Measurements from ENCODE around the gene MBLAC1. TPM values are rescaled to one million over a fixed set of nuclear protein-coding genes. Genes with fewer than 3 reads are reported as not detected.

MBLAC1 gene
- total and polyA plus RNA-seq, 4 experiments from 2014 or later: 0.77 to 6.8 (median 3.8) TPM

DNA sequence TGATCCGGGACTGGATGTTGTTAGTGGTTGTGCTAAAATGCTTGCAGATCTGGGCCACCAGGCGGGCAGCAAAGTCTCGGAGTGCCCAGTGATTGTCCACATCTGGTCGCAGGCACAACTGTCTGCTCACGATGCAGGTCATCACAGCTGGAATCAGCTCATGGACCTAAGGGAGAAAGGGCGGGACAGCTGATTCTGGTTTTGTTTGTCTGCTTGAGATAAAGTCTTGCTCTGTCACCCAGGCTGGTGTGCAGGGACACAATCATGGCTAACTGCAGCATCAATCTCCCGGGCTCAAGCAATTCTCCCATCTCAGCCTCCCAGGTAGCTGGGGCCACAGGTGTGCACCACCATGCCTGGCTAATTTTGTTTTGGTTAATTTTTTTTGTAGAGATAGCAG is 15.6 kb upstream of the MBLAC1 start:
- Mint-ChIP-seq H3K36me3 (peaks cover 33 to 56% of the 10 kb centered on the region in 2 donors), H3K4me3 (no peak overlapping the region), H3K27ac (no peak overlapping the region), H3K9me3 (no peaks in the 10 kb centered on the region), H3K4me1 (peaks cover 0 to 4% (median 0%) of the 10 kb centered on the region in 4 donors), H3K27me3 (no peaks in the 10 kb centered on the region)
- CTCF ChIA-PET (ENCODE audit: partially characterized antibody): interaction anchor here (1.9 kb wide), 1 partner anchor 22 kb away, joined by 5 read pairs; no protein-coding TSS in a partner anchor
- H3K27me3 ChIP-seq (ENCODE audit: insufficient read depth, low read length): no peaks in the 10 kb centered on the region
- no peaks in the 10 kb centered on the region for H3K4me1 ChIP-seq (ENCODE audit: insufficient read depth, low read length)
- POLR2A ChIA-PET (ENCODE audit: partially characterized antibody): interaction anchor here (5.6 kb wide), 1 partner anchor 11 kb away, joined by 20 read pairs; the partner anchor contains the start of genes AP4M1 and MCM7
- intact Hi-C loops (cut with micrococcal nuclease): no loop called here
- no peaks in the 10 kb centered on the region for H3K9me3 ChIP-seq (ENCODE audit: control insufficient read depth in 1 of 2, low read length in 2 of 2)
- H3K36me3 ChIP-seq (ENCODE audit: insufficient read depth, low read length): peaks cover 44% of the 10 kb centered on the region
- no peak overlapping the region for H3K4me3 ChIP-seq (ENCODE audit: low read length in 2 of 2)
- H3K27ac ChIP-seq (ENCODE audit: low read depth, low read length): no peak overlapping the region
- no peak for DNase-seq

DNA sequence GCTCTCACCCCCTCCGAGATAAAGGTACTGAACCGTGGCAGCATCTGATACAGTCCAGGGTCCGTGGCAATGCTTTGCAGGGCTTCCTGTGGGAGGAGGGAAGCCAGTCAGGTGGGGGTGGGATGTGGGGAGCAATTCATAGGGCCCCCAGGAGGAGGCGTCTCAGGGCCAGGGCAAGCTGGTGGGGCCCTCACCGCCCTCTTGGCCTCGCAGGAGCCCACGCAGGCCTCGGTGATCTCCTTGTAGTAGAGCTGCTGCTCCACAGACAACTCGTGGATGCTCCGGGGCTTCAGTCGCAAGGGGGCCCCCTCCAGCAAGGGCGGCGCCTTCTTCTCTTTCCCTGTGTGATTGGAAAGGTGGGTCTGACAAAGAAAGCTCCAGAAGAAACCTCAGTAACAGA is 14.9 kb upstream of the MBLAC1 start:
- Histone ChIP-seq H3K4me3 (ENCODE audit: low read length in 2 of 2) (no peak overlapping the region), H3K27me3 (ENCODE audit: insufficient read depth, low read length) (no peaks in the 10 kb centered on the region), H3K27ac (ENCODE audit: low read depth, low read length) (no peak overlapping the region), H3K4me1 (ENCODE audit: insufficient read depth, low read length) (no peaks in the 10 kb centered on the region), H3K9me3 (ENCODE audit: control insufficient read depth in 1 of 2, low read length in 2 of 2) (no peaks in the 10 kb centered on the region), H3K36me3 (ENCODE audit: insufficient read depth, low read length) (peaks cover 41% of the 10 kb centered on the region)
- intact Hi-C loops (cut with micrococcal nuclease): no loop called here
- CTCF ChIA-PET (ENCODE audit: partially characterized antibody): interaction anchor here (1.9 to 2.0 kb wide), 2 partner anchors 21 to 22 kb away, joined by 5 to 6 read pairs; no protein-coding TSS in a partner anchor
- H3K27ac Mint-ChIP-seq: no peak overlapping the region
- H3K36me3 Mint-ChIP-seq: peaks cover 31 to 55% of the 10 kb centered on the region in 2 donors
- H3K4me3 Mint-ChIP-seq: no peak overlapping the region
- no peaks in the 10 kb centered on the region for H3K27me3 Mint-ChIP-seq
- H3K9me3 Mint-ChIP-seq: no peaks in the 10 kb centered on the region
- POLR2A ChIA-PET (ENCODE audit: partially characterized antibody): interaction anchor here (1.3 to 5.6 kb wide), 2 partner anchors 9 to 11 kb away, joined by 3 to 20 read pairs; partner anchors contain the start of genes AP4M1 and MCM7
- DNase-seq: no peak
- H3K4me1 Mint-ChIP-seq: peaks cover 0 to 4% (median 1%) of the 10 kb centered on the region in 4 donors

DNA sequence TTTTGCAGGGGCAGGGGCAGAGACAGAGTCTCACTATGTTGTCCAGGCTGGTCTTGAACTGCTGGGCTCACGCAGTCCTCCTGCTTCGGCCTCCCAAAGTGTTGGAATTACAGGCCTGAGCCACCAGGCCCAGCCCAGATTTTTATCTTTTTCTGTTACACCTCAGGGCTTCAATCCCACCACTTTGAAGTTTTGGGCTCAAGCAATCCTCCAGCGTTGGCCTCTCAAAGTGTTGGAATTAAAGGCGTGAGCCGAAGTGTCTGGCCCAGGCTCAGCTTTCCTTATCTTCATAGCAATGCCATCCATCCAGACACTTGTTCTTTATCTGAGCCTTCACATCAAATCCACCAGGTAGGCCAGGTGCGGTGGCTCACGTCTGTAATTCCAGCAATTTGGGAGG is 11.7 kb upstream of the MBLAC1 start:
- Histone ChIP-seq H3K4me3 (ENCODE audit: low read length in 2 of 2) (no peak overlapping the region), H3K36me3 (ENCODE audit: insufficient read depth, low read length) (peaks cover 22% of the 10 kb centered on the region), H3K27me3 (ENCODE audit: insufficient read depth, low read length) (no peaks in the 10 kb centered on the region), H3K4me1 (ENCODE audit: insufficient read depth, low read length) (peaks cover 10% of the 10 kb centered on the region), H3K9me3 (ENCODE audit: control insufficient read depth in 1 of 2, low read length in 2 of 2) (no peaks in the 10 kb centered on the region), H3K27ac (ENCODE audit: low read depth, low read length) (no peak overlapping the region)
- Mint-ChIP-seq H3K27me3 (no peaks in the 10 kb centered on the region), H3K36me3 (peaks cover 20 to 45% of the 10 kb centered on the region in 2 donors), H3K27ac (no peak overlapping the region), H3K9me3 (peaks cover 0 to 3% (median 0%) of the 10 kb centered on the region in 8 donors), H3K4me1 (peaks cover 2 to 22% (median 16%) of the 10 kb centered on the region in 4 donors), H3K4me3 (no peak overlapping the region)
- ChIA-PET POLR2A (ENCODE audit: partially characterized antibody) (interaction anchor here (1.3 to 5.6 kb wide), 2 partner anchors 11 to 14 kb away, joined by 5 to 20 read pairs; partner anchors contain the start of genes AP4M1, MBLAC1 and MCM7), CTCF (ENCODE audit: partially characterized antibody) (interaction anchor here (2.4 kb wide), 1 partner anchor 16 kb away, joined by 7 read pairs; no protein-coding TSS in a partner anchor)
- intact Hi-C loops (cut with micrococcal nuclease): no loop called here
- no peak for DNase-seq

DNA sequence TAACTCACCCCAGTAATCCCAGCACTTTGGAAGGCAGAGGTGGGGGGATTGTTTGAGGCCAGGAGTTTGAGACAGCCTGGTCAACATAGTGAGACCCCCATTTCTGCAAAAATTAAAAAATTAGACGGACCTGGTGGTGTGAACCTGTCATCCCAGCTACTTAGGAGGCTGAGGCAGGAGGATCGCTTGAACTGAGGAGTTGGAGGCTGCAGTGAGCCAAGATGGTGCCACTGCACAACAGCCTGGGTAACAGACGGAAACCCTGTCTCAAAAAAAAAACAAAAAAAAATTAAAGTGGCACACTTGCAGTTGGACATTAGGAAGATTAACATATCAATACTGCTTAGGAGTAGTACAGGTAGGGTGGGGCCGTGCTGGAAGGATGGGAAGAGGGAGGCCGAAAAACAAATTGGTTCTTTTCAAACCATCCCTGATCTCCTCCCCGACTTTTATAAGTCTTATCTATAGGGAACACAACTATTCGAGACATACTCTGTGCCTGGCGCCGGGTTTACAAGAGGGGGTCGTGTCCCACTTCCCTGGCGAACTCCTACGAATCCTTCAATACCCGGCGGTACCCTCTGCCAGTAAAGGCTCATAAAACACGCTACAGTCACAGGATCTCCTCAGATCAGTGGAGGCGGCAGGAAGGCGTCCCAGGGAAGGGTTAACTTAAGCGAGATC is 8.2 kb upstream of the MBLAC1 start:
- Histone ChIP-seq H3K4me1 (ENCODE audit: insufficient read depth, low read length) (peaks cover 26% of the 10 kb centered on the region), H3K27me3 (ENCODE audit: insufficient read depth, low read length) (no peaks in the 10 kb centered on the region), H3K9me3 (ENCODE audit: control insufficient read depth in 1 of 2, low read length in 2 of 2) (no peaks in the 10 kb centered on the region), H3K27ac (ENCODE audit: low read depth, low read length) (peak overlapping the region; percentile 80), H3K36me3 (ENCODE audit: insufficient read depth, low read length) (peaks cover under 1% of the 10 kb centered on the region), H3K4me3 (ENCODE audit: low read length in 2 of 2) (peak overlapping the region; percentile 89 to 95)
- Mint-ChIP-seq H3K27me3 (no peaks in the 10 kb centered on the region), H3K4me1 (peaks cover 7 to 39% (median 25%) of the 10 kb centered on the region in 4 donors), H3K4me3 (peak overlapping the region; percentile 94 to 99 (median 96)), H3K36me3 (peaks cover 3 to 36% of the 10 kb centered on the region in 2 donors), H3K27ac (peak overlapping the region; percentile 95 to 100 (median 99)), H3K9me3 (peaks cover 0 to 3% (median 0%) of the 10 kb centered on the region in 8 donors)
- ChIA-PET CTCF (ENCODE audit: partially characterized antibody) (interaction anchor here (0.7 kb wide), 1 partner anchor 11 kb away, joined by 3 read pairs; no protein-coding TSS in a partner anchor), POLR2A (ENCODE audit: partially characterized antibody) (interaction anchor here (1.3 to 3.0 kb wide), 2 partner anchors 16 to 18 kb away, joined by 3 to 10 read pairs; partner anchors contain the start of gene AP4M1)
- no peak for DNase-seq
- intact Hi-C loops (cut with micrococcal nuclease): loop anchor here (1.0 kb wide), 3 partner anchors 9 to 37 kb away; partner anchors contain the start of genes AP4M1, MCM7 and ZNF3

DNA sequence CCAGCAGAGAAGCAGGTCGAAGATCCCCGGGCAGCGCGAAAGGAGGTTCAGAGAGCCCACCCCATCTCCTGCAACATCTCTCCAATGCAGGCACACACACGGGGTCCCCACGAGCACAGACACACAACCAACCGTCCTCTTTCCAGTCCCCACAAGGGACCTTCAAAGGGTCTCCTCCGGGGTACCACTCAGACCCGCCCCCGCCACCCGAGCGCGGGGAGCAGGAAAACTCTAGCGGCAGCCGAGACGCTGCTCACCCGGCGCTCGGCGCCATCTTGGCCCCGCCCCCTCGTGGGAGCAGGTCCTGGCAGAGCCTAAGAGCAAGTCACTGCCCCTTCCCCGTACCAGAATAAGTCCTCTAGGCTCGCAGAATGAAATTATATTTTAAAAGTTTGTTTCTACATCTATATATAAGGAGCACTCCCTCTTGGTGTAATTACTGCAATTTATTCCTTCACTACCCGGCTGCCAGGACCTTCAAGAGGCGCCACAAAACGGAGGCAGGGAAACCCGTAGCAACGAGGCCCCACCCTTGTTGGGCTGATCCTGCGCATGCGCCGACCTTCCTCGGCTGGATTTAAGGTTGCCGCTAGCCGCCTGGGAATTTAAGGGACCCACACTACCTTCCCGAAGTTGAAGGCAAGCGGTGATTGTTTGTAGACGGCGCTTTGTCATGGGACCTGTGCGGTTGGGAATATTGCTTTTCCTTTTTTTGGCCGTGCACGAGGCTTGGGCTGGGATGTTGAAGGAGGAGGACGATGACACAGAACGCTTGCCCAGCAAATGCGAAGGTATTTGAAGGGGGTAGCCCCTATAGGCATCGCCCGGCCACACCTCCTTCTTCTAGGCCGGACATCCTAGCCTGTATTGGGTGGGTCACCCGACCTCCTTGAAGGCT is 7.4 kb upstream of the MBLAC1 start, which contains the start of the genes CNPY4 and TAF6:
Gene CNPY4, plus strand, starts transcription at position 563 of the 898 bp plus-strand sequence. Its CDS starts 111 bp downstream, at position 674.
Gene TAF6, minus strand, starts transcription at position 287 of the 898 bp plus-strand sequence. CDS start 5,149 bp downstream, outside the sequence.
- Mint-ChIP-seq H3K27me3 (no peaks in the 10 kb centered on the region), H3K9me3 (peaks cover 0 to 3% (median 0%) of the 10 kb centered on the region in 8 donors), H3K4me3 (peak within 1 kb of the TSS; percentile 94 to 99 (median 96)), H3K27ac (peak within 1 kb of the TSS; percentile 95 to 100 (median 99)), H3K4me1 (peaks cover 8 to 41% (median 27%) of the 10 kb centered on the region in 4 donors), H3K36me3 (peaks cover 3 to 37% of the 10 kb centered on the region in 2 donors)
- Histone ChIP-seq H3K4me1 (ENCODE audit: insufficient read depth, low read length) (peaks cover 26% of the 10 kb centered on the region), H3K27ac (ENCODE audit: low read depth, low read length) (peak within 1 kb of the TSS; percentile 80), H3K27me3 (ENCODE audit: insufficient read depth, low read length) (no peaks in the 10 kb centered on the region), H3K9me3 (ENCODE audit: control insufficient read depth in 1 of 2, low read length in 2 of 2) (no peaks in the 10 kb centered on the region), H3K4me3 (ENCODE audit: low read length in 2 of 2) (peak within 1 kb of the TSS; percentile 89 to 95), H3K36me3 (ENCODE audit: insufficient read depth, low read length) (peaks cover 2% of the 10 kb centered on the region)
- ChIA-PET CTCF (ENCODE audit: partially characterized antibody) (interaction anchor here (1.1 to 3.5 kb wide), 5 partner anchors 11 to 288 kb away, joined by 3 to 21 read pairs (median 3); no protein-coding TSS in a partner anchor), POLR2A (ENCODE audit: partially characterized antibody) (interaction anchor here (0.7 to 7.9 kb wide), 17 partner anchors 10 to 470 kb away, joined by 3 to 175 read pairs (median 6); partner anchors contain the start of genes AP4M1, COPS6, LAMTOR4 and MCM7)
- peak; percentile 96 for DNase-seq
- intact Hi-C loops (cut with micrococcal nuclease): loop anchor here (1.0 kb wide), 3 partner anchors 8 to 38 kb away; partner anchors contain the start of genes AP4M1, MCM7 and ZNF3

DNA sequence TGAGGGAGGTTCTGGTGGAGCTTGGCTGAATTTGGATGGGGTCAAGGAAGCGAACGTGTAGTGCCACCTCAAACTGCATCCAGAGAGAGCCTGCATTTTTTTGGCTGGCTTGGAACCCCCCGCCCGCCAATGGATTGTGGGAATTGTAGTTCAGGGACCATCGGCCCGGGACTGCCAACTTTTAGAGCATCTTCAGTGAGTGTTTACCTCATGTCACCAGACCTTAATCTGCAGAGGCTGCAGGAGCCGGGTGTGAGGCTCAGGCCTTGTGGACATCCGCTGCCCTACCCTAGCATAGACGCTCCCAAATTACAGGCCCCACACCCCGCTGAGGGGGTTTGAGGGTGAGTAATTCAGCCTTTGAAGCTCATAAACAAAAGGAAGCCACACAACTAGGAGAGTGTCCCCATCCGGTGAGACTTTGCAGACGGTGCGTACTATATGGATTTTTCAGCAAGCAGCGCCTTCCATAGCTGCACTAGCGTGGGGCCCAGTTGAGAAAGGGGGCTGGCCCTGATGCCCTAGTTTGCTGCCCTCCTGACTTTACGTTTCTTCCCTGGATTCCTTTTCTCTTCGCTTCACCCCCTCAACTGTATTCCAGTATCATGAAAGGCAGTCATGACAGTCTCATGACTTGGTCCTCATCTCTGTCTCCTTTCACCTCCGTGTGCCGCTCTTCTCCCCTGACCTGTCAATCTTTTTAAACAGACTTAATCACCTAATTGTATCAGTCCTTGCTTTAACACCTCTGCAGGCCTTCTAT is 6.6 kb upstream of the MBLAC1 start:
- intact Hi-C loops (cut with micrococcal nuclease): loop anchor here (1.0 kb wide), 4 partner anchors 7 to 39 kb away; partner anchors contain the start of genes AP4M1, LAMTOR4, MCM7 and ZNF3
- Mint-ChIP-seq H3K4me1 (peaks cover 14 to 49% (median 34%) of the 10 kb centered on the region in 4 donors), H3K9me3 (peaks cover 0 to 3% (median 0%) of the 10 kb centered on the region in 8 donors), H3K27ac (peak overlapping the region; percentile 95 to 100 (median 99)), H3K36me3 (peaks cover 3 to 45% of the 10 kb centered on the region in 2 donors), H3K27me3 (no peaks in the 10 kb centered on the region), H3K4me3 (peak overlapping the region; percentile 94 to 99 (median 96))
- peak; percentile 78 to 88 (median 81) for DNase-seq
- CTCF ChIA-PET (ENCODE audit: partially characterized antibody): interaction anchor here (1.1 to 3.5 kb wide), 6 partner anchors 10 to 287 kb away, joined by 3 to 21 read pairs (median 4); no protein-coding TSS in a partner anchor
- Histone ChIP-seq H3K27me3 (ENCODE audit: insufficient read depth, low read length) (no peaks in the 10 kb centered on the region), H3K36me3 (ENCODE audit: insufficient read depth, low read length) (peaks cover 9% of the 10 kb centered on the region), H3K4me1 (ENCODE audit: insufficient read depth, low read length) (peaks cover 35% of the 10 kb centered on the region), H3K9me3 (ENCODE audit: control insufficient read depth in 1 of 2, low read length in 2 of 2) (no peaks in the 10 kb centered on the region), H3K4me3 (ENCODE audit: low read length in 2 of 2) (peak overlapping the region; percentile 63 to 95), H3K27ac (ENCODE audit: low read depth, low read length) (peak overlapping the region; percentile 80)
- POLR2A ChIA-PET (ENCODE audit: partially characterized antibody): interaction anchor here (0.7 to 7.9 kb wide), 18 partner anchors 9 to 469 kb away, joined by 3 to 175 read pairs (median 6); partner anchors contain the start of genes AP4M1, COPS6, LAMTOR4 and MCM7
